NT2/D1 (cell line): Measurements from ENCODE around the gene PNPLA3.

Experiments used
- SUZ12 ChIP-seq: IDR thresholded peaks from 2 replicates; pipeline ENCODE4 v1.6.1; 2011; ENCODE audit not compliant: insufficient read length, insufficient read depth; ENCODE audit errors: extremely low read depth
- YY1 ChIP-seq: IDR thresholded peaks from 2 replicates; pipeline ENCODE4 v1.6.1; 2011; ENCODE audit not compliant: insufficient read length, insufficient read depth
- ZNF274 ChIP-seq: IDR thresholded peaks from 2 replicates; pipeline ENCODE4 v1.6.1; 2011; ENCODE audit warnings: mild to moderate bottlenecking, low read depth, low read length

- TF ChIP-seq ZNF274 (no peak), SUZ12 (no peak), YY1 (no peak)
These were observed 70.4 kb downstream of the PNPLA3 start for GRCh38 chr22:43994006-43994405.
